HG02571 (cell line): Measurements from ENCODE around the gene ALK.

Experiments
- ATAC-seq: cut with Tn5 transposase; IDR thresholded peaks from one replicate; pipeline ENCODE4 v1.9.1; 2021; ENCODE audit warnings: mild to moderate bottlenecking, moderate library complexity; ENCODE audit not compliant: unreplicated experiment

ALK gene

DNA sequence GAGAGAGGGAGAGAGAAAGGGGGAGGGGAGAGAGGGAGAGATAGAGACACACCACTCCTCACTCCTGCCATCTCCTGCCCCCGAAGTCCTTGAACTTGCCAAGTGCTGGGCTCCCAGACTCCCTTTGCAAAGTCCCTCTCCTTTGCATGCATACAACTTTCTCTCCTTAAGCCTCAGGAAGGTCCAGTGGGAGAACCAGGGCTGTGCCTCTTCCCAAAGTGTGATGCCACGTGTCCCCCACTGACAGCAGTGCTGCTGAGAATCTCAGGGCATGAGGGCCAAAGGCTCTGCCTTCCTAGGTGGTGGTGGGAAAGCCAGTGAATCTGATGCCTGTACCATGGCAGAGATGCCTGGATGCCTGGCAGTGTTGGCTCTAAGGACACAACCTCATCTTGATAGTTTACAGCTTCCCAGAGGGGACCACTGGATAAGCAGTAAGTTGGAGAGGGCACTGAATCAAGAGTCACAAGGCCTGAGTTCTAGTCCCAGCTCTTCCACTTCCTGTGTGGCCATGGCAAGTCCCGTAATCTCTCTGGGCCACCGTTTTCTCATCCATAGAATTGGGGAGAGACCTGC, 702.7 kb downstream of the ALK start:
- ATAC-seq, result no peak

DNA sequence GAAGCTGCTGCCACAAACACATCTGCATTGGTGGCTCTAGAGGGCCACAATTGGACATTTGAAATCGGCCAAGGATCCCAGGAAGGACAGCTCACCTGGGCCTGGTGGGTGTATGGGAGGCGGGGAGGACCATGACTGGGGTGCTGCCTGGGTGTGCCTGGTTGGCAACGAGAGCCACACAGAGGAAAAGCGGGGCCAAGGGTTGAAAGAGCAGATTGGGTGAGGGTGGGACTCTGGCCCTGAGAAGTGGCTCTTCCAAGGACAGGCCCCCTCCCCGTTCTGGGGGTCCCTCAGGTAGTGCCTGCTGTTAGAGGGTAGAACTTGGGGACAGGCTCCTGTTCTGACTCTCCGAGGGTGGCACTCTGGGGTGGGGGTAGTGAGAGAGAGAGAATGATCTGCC, 703.3 kb downstream of the ALK start:
- no peak for ATAC-seq

DNA sequence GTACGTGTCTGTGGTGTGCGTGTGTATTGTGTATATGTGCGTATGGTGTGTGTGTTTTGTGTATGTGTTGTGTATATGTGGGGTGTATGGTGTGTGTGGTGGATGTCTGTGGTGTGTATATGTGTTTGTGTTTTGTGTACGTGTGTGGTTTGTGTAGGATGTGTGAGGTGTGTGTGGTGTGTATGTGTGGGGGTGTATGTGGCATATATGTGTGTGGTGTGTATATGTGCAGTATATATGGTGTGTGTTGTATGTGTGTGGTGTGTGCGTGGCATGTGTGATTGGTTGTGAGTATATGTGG, 704.8 kb downstream of the ALK start:
- ATAC-seq, result no peak

DNA sequence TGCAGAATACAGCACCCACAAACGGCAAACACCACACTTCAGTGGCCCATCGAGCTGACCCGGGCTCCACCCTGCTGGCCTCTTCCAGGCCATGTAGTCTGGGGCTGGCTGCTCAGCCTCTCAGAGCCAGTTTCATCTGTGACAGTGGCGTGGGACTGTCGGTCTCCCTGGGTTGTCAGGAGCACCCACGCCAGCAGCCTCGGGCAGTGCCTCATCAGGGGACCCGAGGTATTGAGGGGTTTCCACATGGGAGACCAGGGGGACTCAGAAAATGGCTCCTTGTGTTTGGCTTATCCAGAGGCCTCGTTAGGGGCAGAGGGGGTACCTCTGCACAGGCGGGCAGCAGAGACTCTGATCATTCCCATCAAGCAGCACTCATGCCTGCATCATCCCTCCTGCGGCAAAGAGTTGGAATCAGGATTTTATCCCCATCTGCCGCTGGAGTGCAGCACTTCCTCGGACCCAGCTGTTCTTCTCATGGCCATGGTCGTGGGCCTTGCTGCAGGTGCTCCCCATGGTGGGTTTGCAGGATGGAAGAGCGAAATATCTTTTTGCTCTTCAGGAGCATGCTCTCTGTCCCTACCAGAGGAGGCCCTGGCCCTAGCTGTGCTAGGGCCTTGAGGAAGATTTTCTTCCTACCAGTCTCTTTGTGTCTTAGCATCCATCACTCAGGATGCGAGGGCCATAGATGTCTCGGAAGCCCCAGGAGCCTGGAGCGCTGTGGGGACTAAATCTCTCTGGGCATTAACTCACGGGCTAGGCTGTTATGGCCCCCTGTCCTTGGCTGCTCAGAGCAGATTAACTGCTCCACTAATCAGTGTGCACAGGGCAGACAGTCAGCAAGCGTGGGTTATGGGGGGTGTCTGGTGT, 705.4 kb downstream of the ALK start:
- ATAC-seq, result no peak

DNA sequence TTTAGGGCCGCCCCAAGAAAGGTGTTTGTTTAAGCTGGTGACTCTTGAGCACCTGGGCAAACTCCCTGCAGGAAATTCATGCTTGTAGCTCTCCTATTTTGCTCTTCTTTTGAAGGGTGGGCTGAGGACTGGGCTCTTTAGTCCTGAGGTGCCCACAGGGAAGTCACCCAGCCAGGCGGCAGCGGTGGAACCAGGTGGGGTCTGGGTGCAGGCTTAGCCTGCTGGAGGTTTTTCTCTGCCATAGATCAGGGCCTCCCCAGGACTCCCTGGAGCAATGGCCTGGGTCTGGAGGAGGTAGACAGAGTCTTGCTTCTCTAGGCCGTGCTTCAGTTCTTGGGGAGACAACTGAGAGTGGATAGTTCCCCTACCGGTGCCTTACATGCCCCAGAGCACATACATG, 706.3 kb downstream of the ALK start:
- no peak for ATAC-seq

DNA sequence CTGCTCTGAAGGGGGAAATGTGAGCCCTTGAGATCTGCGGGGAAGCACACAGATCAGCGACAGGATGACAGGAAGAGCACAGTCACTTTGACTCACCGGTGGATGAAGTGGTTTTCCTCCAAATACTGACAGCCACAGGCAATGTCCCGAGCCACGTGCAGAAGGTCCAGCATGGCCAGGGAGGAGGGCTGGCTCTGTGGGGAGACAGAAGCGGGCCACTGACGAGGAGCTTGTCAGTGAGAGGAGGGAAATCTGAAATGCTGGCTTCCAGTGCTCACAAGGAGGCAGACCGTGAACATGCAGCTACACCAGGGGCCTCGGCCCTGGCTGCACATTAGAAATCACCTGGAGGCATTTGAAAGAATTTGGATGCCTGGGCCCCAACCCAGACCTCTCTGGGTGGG, 707.5 kb downstream of the ALK start:
- ATAC-seq, result no peak

DNA sequence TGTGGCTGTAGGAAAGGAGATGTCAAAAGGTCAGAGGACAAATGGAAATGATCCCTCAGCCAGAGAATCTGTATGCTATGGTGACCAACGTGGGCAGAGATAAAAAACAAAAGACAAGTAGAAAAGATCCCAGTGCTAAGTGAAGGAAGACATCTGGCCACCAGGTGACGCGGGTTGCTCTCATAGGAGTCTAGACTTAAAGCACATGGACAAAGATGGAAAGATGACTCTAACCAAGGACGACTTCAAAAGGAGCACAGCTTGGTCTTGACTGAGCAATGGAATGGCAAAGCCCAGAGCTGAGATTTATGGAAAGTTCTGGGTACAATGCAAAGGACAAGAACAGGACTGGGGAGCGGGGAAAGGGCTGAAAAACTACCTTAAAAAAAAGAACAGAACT, 709.4 kb downstream of the ALK start:
- ATAC-seq, result no peak

DNA sequence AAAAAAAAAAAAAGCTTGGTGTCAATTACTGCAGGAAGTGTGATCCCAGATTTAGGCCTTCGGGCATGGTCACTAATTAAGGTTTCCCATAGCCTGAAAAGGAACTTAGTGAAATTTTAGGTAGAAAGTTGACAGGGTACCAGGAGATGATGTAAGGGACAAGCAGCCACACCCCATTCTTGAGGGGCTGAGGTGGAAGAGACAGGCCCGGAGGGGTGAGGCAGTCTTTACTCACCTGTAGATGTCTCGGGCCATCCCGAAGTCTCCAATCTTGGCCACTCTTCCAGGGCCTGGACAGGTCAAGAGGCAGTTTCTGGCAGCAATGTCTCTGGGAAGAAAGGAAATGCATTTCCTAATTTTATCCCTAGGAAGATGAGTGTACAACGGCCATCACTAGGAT, 711.8 kb downstream of the ALK start:
- ATAC-seq, result no peak

DNA sequence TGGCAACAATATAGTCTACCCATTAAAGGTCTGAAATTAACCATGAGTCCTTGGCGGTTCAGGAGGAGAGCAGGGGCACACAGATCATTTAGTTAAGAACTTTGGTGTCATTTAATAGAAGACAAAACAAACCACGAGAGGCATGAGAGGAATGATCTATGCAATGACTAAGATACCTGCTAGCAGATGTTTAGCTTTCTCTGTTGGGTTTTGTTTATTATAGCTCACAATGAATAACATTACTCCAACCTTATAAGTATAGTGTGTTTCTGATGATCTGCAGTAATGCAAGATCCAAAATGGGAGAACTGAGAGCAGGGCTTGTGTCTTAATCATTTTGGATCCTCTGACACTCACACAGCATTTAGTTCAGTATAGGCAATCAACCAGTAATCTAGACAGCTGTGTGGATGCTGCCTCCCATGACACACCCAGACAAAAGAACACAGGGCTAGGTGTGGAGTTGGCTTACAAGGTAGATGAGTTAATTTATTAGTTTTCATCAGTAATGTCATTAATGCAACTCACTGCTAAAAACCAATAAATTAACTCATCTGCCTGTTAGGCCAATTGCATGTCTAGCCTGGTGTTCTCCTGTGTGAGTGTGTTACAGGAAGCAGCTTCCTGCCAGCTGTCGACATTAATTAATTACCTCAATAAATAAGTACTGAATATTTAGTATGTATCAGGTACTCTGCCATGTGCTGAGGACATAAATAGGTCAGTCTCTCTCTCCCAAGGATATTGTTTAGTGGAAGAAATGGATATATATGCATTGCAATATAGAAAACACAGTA, 713.8 kb downstream of the ALK start:
- ATAC-seq, result no peak

DNA sequence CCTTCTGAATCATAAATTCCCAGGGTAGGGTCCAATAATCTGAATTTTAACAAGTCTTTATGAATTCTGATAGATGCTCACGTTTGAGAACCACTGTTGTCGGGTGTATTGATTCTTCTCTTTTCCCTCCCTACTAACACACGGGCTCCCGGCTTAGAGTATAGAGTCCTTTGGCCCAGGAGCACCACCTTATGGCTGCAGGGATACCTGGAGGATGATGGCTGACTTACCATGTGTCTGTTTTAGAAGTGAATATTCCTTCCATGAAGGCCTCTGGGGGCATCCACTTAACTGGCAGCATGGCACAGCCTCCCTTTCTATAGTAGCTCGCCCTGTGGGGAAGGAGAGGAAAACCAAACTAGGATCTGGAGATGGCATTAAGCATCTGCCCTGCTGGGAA, 714.4 kb downstream of the ALK start:
- no peak for ATAC-seq

DNA sequence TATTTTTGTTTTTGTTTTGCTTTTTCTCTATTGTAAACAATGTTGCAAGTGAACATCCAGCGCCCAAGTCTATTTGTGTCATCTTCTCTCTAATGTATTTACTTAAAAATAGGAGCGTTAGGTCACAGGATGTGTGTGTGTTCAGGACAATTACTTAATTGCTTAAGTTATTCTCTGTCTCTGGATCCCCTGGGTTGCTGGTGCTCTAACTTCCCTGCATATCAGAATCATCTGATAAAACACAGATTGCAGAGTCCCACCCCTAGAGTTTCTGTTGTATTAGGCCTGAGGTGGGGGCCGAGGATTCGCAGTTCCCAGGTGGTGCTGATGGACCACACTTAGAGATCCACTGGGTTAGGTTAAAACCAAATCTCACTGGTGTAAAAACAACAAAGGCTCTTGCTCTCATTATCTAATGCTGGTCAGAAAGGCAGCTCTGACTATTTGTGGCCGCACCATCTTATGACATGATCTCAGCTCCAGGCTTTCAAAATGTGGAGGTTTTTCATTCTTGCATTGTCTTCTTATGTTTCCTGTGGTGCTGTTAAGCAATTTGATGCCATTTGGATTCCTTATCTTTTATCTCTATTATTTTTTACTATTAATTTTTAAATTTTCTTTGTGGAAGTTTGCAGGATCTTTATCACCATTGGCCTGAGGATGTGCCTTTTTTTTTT, 718.4 kb downstream of the ALK start:
- ATAC-seq, result no peak

DNA sequence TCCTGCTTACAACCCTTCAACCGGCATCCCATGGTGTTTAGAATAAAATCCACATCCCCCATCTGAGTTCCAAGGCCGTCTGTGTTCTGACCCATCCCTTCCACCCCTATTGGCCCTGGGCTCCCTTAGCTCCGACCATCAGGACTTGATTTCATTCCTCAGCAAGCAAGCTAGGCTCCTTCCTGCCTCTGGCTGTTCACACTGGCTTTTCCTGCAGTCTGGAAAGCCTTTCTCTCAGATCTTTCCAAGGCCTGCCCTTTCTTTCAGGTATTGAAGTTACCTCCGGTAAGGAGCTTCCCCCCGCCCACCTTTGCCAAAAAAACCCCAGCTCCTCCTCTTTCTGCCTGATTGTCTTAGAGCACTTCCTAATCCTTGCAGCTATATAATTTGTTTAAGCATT, 719.4 kb downstream of the ALK start:
- ATAC-seq, result no peak

DNA sequence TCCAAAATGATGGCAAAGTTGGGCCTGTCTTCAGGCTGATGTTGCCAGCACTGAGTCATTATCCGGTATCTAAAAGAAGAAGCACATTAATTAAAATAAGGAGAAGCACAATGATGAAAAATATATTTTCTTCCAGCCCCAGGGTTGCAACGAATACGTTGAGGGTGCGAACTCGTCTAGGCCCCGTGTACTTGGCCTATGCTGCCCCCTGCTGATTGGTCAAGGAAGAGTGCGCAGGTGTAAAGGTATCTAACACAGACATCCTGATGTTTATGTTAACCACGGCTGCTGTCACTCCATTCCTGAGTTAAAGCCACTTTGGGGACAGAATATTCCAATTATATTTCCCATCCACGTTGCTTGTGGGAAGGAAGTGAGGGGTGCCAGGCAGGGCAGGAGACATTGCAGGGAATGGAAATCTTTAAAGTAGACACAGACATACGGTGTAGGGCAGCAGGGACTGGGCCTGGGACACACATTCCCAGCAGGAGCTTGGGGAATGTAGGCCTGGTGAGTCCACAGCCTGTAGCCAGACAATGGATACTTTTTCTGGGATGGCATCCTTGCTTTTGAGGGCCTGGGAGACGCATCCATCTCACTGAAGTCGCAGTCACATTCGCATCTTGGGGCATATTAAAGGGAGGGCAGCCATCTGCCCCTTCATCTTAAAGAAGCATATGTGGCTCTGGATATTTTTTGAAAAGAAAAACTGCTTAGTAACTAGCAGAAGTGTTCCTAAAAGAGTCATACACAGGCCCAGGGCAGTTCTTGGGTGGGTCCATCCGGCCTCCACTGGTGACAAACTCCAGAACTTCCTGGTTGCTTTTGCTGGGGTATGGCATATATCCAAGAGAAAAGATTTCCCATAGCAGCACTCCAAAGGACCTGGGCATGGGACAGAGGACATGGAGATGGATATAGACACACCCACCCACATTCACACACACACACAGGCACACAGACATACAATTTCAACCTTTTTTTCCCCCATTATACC, 724.3 kb downstream of the ALK start:
- ATAC-seq, result no peak

DNA sequence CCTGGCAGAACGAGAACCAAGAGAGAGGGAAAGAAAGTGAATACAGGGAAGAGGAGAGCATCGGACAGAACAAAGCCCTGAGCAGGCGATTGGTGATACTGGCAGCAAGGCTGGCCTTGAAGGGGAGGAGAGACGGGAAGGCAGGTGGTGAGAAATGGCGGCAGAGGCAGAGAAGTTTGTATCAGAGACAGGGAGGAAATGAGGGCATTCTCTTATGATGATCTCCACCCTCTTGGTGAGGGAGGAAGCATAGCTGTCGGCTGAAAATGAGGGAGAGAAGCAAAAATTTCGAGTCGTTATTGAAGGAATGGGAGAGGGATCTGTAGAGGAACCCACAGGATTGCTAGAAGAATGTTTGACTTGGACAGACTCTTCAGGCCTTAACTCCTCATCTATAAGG, 725.6 kb downstream of the ALK start:
- no peak for ATAC-seq

DNA sequence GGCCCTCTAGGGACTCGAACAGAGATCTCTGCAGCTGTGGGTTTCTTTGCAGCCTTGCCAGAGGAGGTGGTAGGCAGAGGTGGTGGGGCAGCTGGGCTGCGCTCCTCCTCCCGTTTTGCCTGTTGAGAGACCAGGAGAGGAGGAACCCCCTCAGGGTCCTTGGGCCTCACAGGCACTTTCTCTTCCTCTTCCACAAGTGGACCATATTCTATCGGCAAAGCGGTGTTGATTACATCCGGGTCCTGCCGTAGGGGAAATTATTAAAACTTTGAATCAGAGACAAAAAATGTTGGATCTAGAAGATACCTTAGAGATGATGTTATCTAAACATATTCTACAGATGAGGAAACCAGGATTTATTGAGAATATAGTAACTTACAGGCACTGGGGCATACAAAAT, 727.7 kb downstream of the ALK start:
- no peak for ATAC-seq

DNA sequence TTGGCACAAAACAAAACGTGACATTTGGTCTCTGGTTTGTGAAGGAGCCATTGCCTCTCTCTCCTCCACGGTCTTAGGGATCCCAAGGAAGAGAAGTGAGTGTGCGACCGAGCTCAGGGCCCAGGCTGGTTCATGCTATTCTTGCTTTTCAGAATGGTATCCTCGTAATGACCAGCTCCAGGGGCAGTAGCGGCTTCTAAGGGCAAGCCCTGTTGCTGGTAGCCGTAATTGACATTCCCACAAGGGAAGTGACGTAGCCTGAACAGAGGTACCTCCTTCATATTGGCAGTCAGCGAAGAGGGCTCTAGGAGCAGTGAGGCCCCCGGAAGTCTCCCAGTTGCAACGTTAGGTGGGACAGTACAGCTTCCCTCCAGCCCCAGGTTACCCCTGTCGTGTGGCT, 728.3 kb downstream of the ALK start:
- ATAC-seq, result no peak

DNA sequence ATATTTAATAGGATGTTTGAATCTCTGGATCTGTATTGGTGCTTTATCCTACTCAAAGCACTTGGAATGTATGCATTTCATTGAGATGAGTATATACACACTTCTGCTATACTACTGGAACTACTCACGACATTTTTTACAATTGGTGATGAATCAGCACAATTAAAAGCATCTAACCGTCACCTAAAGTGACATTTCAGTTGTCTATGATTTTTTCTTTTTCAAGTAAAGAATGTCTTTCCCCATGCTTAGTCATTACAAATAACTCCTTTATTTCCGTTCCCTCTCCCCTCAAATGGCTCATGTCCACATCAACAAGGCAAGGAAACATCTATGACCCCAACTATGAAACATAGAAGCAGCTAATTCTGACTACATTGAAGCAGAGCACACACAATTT, 728.9 kb downstream of the ALK start:
- no peak for ATAC-seq

DNA sequence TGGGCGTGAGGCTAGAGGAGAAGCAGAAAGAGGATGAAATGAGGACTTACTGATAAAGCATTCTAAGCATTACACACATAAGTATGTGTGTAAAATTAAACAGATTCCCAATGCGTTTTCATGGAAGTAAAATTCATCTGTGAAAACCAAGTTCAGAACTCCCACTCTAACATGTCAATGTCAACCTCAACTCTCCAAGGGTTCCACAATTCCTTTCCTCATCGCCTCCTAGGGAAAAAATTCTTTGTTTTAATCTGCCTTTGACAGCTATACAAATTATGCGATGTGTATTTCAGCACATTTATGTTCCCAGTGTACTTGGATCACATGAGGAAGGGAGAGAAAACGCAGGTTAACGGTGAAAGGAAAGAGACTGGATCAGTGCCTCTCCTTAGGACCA, 729.6 kb downstream of the ALK start:
- no peak for ATAC-seq

DNA sequence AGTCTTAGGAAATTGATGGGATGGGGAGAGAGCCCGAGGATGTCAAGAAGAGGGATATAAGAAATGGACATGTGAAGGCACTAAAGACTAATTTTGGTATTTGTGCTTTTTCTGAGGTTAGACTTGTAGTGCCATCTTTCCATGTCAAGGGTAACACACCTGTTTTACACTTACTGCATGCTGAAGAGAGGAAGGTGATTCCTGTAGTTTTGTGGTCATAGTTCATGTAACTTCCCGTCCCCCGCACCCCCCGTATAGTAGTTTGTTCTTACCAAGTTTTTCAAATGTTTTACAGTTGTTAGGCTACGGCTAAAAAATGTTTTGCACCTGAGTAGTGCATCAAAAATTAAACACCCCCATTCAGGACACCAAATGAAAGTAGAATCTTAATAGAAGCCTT, 732.3 kb downstream of the ALK start:
- ATAC-seq, result no peak

DNA sequence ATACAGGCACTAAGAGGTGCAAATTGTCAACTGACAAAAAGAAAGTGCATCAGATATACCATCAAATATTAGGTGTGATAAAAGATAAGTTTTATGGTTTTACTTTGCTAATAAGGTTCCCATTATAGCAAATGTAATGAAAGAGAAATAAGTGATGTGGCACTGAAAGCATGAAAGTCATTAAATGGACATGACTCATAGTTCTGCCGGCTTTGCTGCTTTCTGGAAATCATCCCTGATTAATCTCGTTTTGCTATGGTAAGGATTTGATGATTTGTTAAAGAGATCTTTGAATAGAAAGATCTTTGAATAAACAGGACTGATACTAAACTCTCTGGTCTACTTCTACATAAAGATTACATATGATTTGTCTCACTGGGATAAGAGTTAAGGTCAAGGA, 733.5 kb downstream of the ALK start:
- ATAC-seq, result no peak
